OCI-LY3 (cell line): ENCODE data around the gene PPA1.

Experiments used
- H2AFZ ChIP-seq: fragments of 200-600, 300-600 bp; shearing (Covaris generic); 2 replicates; pipeline ENCODE4 v1.6.0; 2014; ENCODE audit warnings: antibody characterized with exemption, low read depth, low read length
- H3K27ac ChIP-seq: fragments of 200-600, 300-600 bp; sonication (generic); 2 replicates; pipeline ENCODE4 v1.5.1; 2014; ENCODE audit warnings: mild to moderate bottlenecking, low read length, moderate library complexity, mixed read lengths
- H3K27me3 ChIP-seq: fragments of 200-600, 300-600 bp; sonication (generic); 2 replicates; pipeline ENCODE4 v1.6.1; 2014; ENCODE audit warnings: low read depth, low read length, mixed read lengths
- H3K36me3 ChIP-seq: fragments of 200-600, 300-600 bp; sonication (generic); replicated peaks from 2 replicates; pipeline ENCODE3; 2014; ENCODE audit warnings: low read depth, low read length, mixed read lengths
- H3K4me1 ChIP-seq: fragments of 300-600, 200-600 bp; sonication (generic); 2 replicates; pipeline ENCODE4 v1.6.1; 2014; ENCODE audit warnings: low read length, mixed read lengths
- H3K4me2 ChIP-seq: fragments of 200-600, 300-600 bp; sonication (generic); 2 replicates; pipeline ENCODE4 v1.6.1; 2014; ENCODE audit warnings: low read length, mixed read lengths
- H3K4me3 ChIP-seq: fragments of 300-600, 200-600 bp; sonication (generic); 2 replicates; pipeline ENCODE4 v1.5.1; 2014; ENCODE audit warnings: antibody characterized with exemption, mild to moderate bottlenecking, low read length, moderate library complexity
- H3K79me2 ChIP-seq: fragments of 300-600, 200-600 bp; shearing (Covaris generic); 2 replicates; pipeline ENCODE4 v1.6.1; 2014; ENCODE audit warnings: mild to moderate bottlenecking, low read length, mixed read lengths
- H3K9ac ChIP-seq: fragments of 300-600, 200-600 bp; shearing (Covaris generic); 2 replicates; pipeline ENCODE4 v1.6.0; 2014; ENCODE audit warnings: mild to moderate bottlenecking, low read length, moderate library complexity
- H3K9me3 ChIP-seq: fragments of 200-600, 300-600 bp; shearing (Covaris generic); 2 replicates; pipeline ENCODE4 v1.6.1; 2014; ENCODE audit warnings: low read length, mixed read lengths; ENCODE audit not compliant: insufficient read depth
- H4K20me1 ChIP-seq: fragments of 200-600, 300-600 bp; sonication (generic); 2 replicates; pipeline ENCODE4 v1.6.1; 2016; ENCODE audit warnings: low read length, mixed read lengths; ENCODE audit not compliant: insufficient read depth
- CTCF ChIP-seq: fragments of 200-600, 300-600 bp; sonication (generic); IDR thresholded peaks from 2 replicates; pipeline ENCODE4 v1.5.1; 2014; ENCODE audit warnings: antibody characterized with exemption, low read length, low read depth
- EZH2phosphoT487 ChIP-seq: fragments of 200-600 bp; shearing (Covaris generic); IDR thresholded peaks from 2 replicates; pipeline ENCODE4 v1.6.1; 2018; ENCODE audit warnings: antibody characterized with exemption, mixed run types, low read depth

Gene PPA1

GRCh38 chr10:70233109-70233938 is at the start of gene PPA1:
PPA1 (minus strand) TSS chr10:70233429; CDS start chr10:70233327, 102 bp downstream.
- H3K9me3 ChIP-seq: no peaks in the 10 kb centered on the region
- H3K4me2 ChIP-seq: peak within 1 kb of the TSS; percentile 76
- TF ChIP-seq CTCF (peak; percentile 19; the same call in 1 of the 2 replicates), EZH2phosphoT487 (no peak)
- H3K27me3 ChIP-seq: no peaks in the 10 kb centered on the region
- H3K79me2 ChIP-seq: peaks cover 48% of the 10 kb centered on the region
- H2AFZ ChIP-seq: peak within 1 kb of the TSS; percentile 87
- peak within 1 kb of the TSS; percentile 93 for H3K4me3 ChIP-seq
- peak within 1 kb of the TSS; percentile 84 for H3K9ac ChIP-seq
- peaks cover 13% of the 10 kb centered on the region for H3K4me1 ChIP-seq
- peaks cover 10% of the 10 kb centered on the region for H4K20me1 ChIP-seq
- H3K27ac ChIP-seq: peak within 1 kb of the TSS; percentile 53
- H3K36me3 ChIP-seq: peaks cover 6% of the 10 kb centered on the region

- Histone ChIP-seq H4K20me1 (no peaks in the 10 kb centered on the region), H3K4me3 (no peak overlapping the region), H3K9ac (no peak overlapping the region), H3K79me2 (no peaks in the 10 kb centered on the region), H3K9me3 (no peaks in the 10 kb centered on the region), H3K36me3 (no peaks in the 10 kb centered on the region), H3K4me1 (peaks cover 4% of the 10 kb centered on the region), H3K4me2 (no peak overlapping the region), H3K27me3 (no peaks in the 10 kb centered on the region), H2AFZ (no peak overlapping the region), H3K27ac (no peak overlapping the region)
- TF ChIP-seq CTCF (no peak), EZH2phosphoT487 (no peak)
Observed at GRCh38 chr10:70281609-70282008, 48.4 kb upstream of the PPA1 start.

GRCh38 chr10:70280099-70280498 is 46.9 kb upstream of the PPA1 start:
- no peak overlapping the region for H3K27ac ChIP-seq
- no peak overlapping the region for H3K4me3 ChIP-seq
- peaks cover 4% of the 10 kb centered on the region for H3K4me1 ChIP-seq
- H3K79me2 ChIP-seq: no peaks in the 10 kb centered on the region
- H2AFZ ChIP-seq: no peak overlapping the region
- no peaks in the 10 kb centered on the region for H3K36me3 ChIP-seq
- H3K27me3 ChIP-seq: no peaks in the 10 kb centered on the region
- H3K9me3 ChIP-seq: no peaks in the 10 kb centered on the region
- no peak for TF ChIP-seq EZH2phosphoT487
- no peak for TF ChIP-seq CTCF
- H4K20me1 ChIP-seq: no peaks in the 10 kb centered on the region
- no peak overlapping the region for H3K4me2 ChIP-seq
- no peak overlapping the region for H3K9ac ChIP-seq

GRCh38 chr10:70277396-70278030 is 44.3 kb upstream of the PPA1 start:
- Histone ChIP-seq H3K4me1 (peaks cover 29% of the 10 kb centered on the region), H2AFZ (no peak overlapping the region), H3K4me3 (no peak overlapping the region), H4K20me1 (no peaks in the 10 kb centered on the region), H3K27ac (no peak overlapping the region), H3K9me3 (no peaks in the 10 kb centered on the region), H3K79me2 (no peaks in the 10 kb centered on the region), H3K4me2 (no peak overlapping the region), H3K36me3 (no peaks in the 10 kb centered on the region), H3K27me3 (no peaks in the 10 kb centered on the region), H3K9ac (no peak overlapping the region)
- TF ChIP-seq CTCF (no peak), EZH2phosphoT487 (no peak)
